H1 (cell line): ENCODE data around the gene RASGRF1.
"Not testable (repeated sequence)": the region's sequence is repeated elsewhere in the genome, so short reads cannot be mapped to it uniquely, and the experiment has no call there.

Experiments
- CTCF ChIP-seq, 3 experiments: IDR thresholded peaks; 1 replicate in 2 of 3; 2 replicates in 1 of 3; pipeline versions ENCODE4 v1.5.1 to v1.6.1; 2011; ENCODE audit warnings: low read length in 3 of 3, mild to moderate bottlenecking in 3 of 3, inconsistent platforms in 2 of 3, low read depth in 1 of 3, moderate library complexity in 1 of 3; ENCODE audit not compliant: insufficient read depth in 1 of 3; ENCODE audit errors: control extremely low read depth in 1 of 3
- EZH2 ChIP-seq: fragments of 200-600 bp; sonication (generic); IDR thresholded peaks from 2 replicates; pipeline ENCODE4 v1.7.1; 2012; ENCODE audit warnings: low read depth, mild to moderate bottlenecking, moderate library complexity, low read length, inconsistent platforms; ENCODE audit not compliant: severe bottlenecking
- GABPA ChIP-seq: IDR thresholded peaks from 2 replicates; pipeline ENCODE4 v1.6.1; 2011; ENCODE audit warnings: mild to moderate bottlenecking, low read length, moderate library complexity, borderline replicate concordance; ENCODE audit not compliant: insufficient read depth
- KDM1A ChIP-seq: fragments of 200-600, 300-600 bp; sonication (generic); IDR thresholded peaks from 2 replicates; pipeline ENCODE4 v1.7.1; 2016; ENCODE audit warnings: mild to moderate bottlenecking, low read length, borderline replicate concordance
- POLR2A ChIP-seq, 2 experiments: IDR thresholded peaks; 1 replicate in 1 of 2; 2 replicates in 1 of 2; pipeline ENCODE4 v1.6.1; 2011; ENCODE audit warnings: low read depth in 2 of 2, low read length in 2 of 2, mild to moderate bottlenecking in 2 of 2; ENCODE audit errors: control extremely low read depth in 1 of 2
- SIX5 ChIP-seq: IDR thresholded peaks from 2 replicates; pipeline ENCODE4 v1.6.1; 2011; ENCODE audit warnings: mild to moderate bottlenecking, low read depth, low read length

GRCh38 chr15:78928176-78928575 lies 162.4 kb downstream of the RASGRF1 start:
- not testable (repeated sequence) for TF ChIP-seq CTCF (IDR thresholded peaks at IDR 0.05; ENCODE audit: control extremely low read depth in 1 of 3, insufficient read depth in 1 of 3, low read depth in 1 of 3, low read length in 3 of 3); KDM1A; SIX5; POLR2A (IDR thresholded peaks at IDR 0.05; ENCODE audit: control extremely low read depth in 1 of 2, low read depth in 2 of 2, low read length in 2 of 2); EZH2; GABPA
